Heart right ventricle (tissue), 16 donors: ENCODE results near the gene NKX2-2. TPM values are rescaled to one million over a fixed set of nuclear protein-coding genes. Genes with fewer than 3 reads are reported as not detected.

Experiments
- ATAC-seq, 8 donors: fragments of 200-7000 bp; cut with Tn5 transposase; one replicate each; pipeline ENCODE4 v1.9.1; 2020; ENCODE audit warnings: mild to moderate bottlenecking in 8 of 8, moderate library complexity in 8 of 8, moderate number of reproducible peaks in 1 of 8
- DNase-seq, 2 donors: peaks; one replicate each; pipeline ENCODE4 v3.0.0-alpha.2; 2020
- H3K27ac ChIP-seq, 10 donors: fragments of 200-600 bp; sonication (generic) in 2 of 10; one replicate each; pipeline versions ENCODE4 v1.5.0 to v1.8.0; 2020 to 2022; ENCODE audit warnings: mild to moderate bottlenecking in 3 of 10
- H3K27me3 ChIP-seq, 7 donors: fragments of 200-600 bp; one replicate each; pipeline ENCODE4 v1.8.0; 2021 to 2022; ENCODE audit warnings: mild to moderate bottlenecking in 2 of 7
- H3K36me3 ChIP-seq, 9 donors: fragments of 200-600 bp; sonication (generic) in 1 of 9; one replicate each; pipeline versions ENCODE4 v1.5.0 to v1.8.0; 2020 to 2022; ENCODE audit warnings: mild to moderate bottlenecking in 2 of 9
- H3K4me1 ChIP-seq, 9 donors: fragments of 200-600 bp; sonication (generic) in 1 of 9; one replicate each; pipeline versions ENCODE4 v1.5.0 to v1.8.0; 2020 to 2022; ENCODE audit warnings: mild to moderate bottlenecking in 4 of 9
- H3K4me3 ChIP-seq, 10 donors: fragments of 200-600 bp; sonication (generic) in 2 of 10; one replicate each; pipeline versions ENCODE4 v1.5.0 to v1.8.0; 2020 to 2022; ENCODE audit warnings: mild to moderate bottlenecking in 7 of 10, moderate library complexity in 2 of 10
- H3K9me3 ChIP-seq, 11 donors: fragments of 200-600 bp in 10 of 11; sonication (generic) in 2 of 11; one replicate each; pipeline versions ENCODE4 v1.5.0 to v1.8.0; 2013 to 2022; ENCODE audit warnings: mild to moderate bottlenecking in 2 of 11, control low read depth in 1 of 11, moderate library complexity in 1 of 11
- CTCF ChIP-seq, 9 donors: fragments of 200-600 bp; sonication (generic) in 2 of 9; IDR thresholded peaks; one replicate each; pipeline versions ENCODE4 v1.5.0 to v1.8.0; 2021 to 2022; ENCODE audit warnings: antibody characterized with exemption in 9 of 9, mild to moderate bottlenecking in 5 of 9, moderate library complexity in 1 of 9
- WGBS, 2 donors: extraction: QIAGEN DNeasy Blood & Tissue Kit; methylation state at CpG; one replicate each; pipeline ENCODE4 v1.1.7; 2013; ENCODE audit warnings: inconsistent platforms in 1 of 2; 5-methylcytosine and 5-hydroxymethylcytosine counted together
- intact Hi-C, 10 donors: fragments of 100-400 bp; cut with DNase I; formaldehyde crosslinking; loops; one replicate each; pipeline versions ENCODE4 v1.11.1 to v1.14.2; 2022
- polyA plus RNA-seq, 2 donors: library from polyadenylated mRNA; stranded (reverse); fragments of 200-250 nt; gene quantifications; one replicate each; pipeline ENCODE4 v1.2.3, GENCODE V29; 2013
- total RNA-seq, 10 donors: library from RNA; stranded (reverse); fragmentation: NEBNext Ultra II Directional in 3 of 10; extraction: Animal tissue kit (Norgen Biotek cat#: 25700) in 3 of 10; gene quantifications; one replicate each; pipeline versions ENCODE4 v1.2.1 to v1.2.4, GENCODE V29; 2021 to 2023
- donor health status: Arrhythmogenic right ventricular cardiomyopathy.
- donor health status: ischemic (EF 13 %, LVEDD 7.1; RV severe dilation, severe dysfunction).
- donor health status: healthy with polysubstance abuse.
- donor health status: DM: no; HTN: yes; CAD: no.
- donor health status: DM: no; HTN: no; CAD: no.
- donor health status: ischemic (EF 25% LVEDD 6.9; RV normal size, moderate dysfunction).
- donor health status: ischemic (EF 25% LVEDD 5.7; RV mildly dilated, moderate dysfunction).
- donor health status: healthy.
- donor health status: DM: yes; HTN: yes; CAD: no.
- donor health status: Ischemic cardiomyopathy.
- donor health status: ischemic (EF 35%, LVEDD 5.7; RV mildly dilated, moderate dysfunction).
- donor health status: nonischemic (EF 11% LVEDD 7.7; RV severe dilation, severe dysfunction).
- donor health status: DM: yes; HTN: yes; CAD: no.
- donor health status: PGD.
- donor health status: ischemic (EF 29% LVEDD 5.4; RV normal size, mild dysfunction).
- donor health status: nonischemic (EF 23%, LVEDD 6.1; RV moderate dilation, normal function).

Gene NKX2-2
- total and polyA plus RNA-seq, 12 donors, result not detected

- WGBS, 2 donors, result 77 to 80% methylated on average over 7 of the region's 7 CpGs
- TF ChIP-seq CTCF (IDR thresholded peaks at IDR 0.05), result no peak
- DNase-seq (no peak), ATAC-seq (no peak)
- no peak overlapping the region for H3K4me3 ChIP-seq
- H3K9me3 ChIP-seq, result no peaks in the 10 kb centered on the region
- intact Hi-C loops, result loop anchor here in 4 of 10 donors (5.0 to 10.0 kb wide), 3 partner anchors 263 to 666 kb away; no protein-coding TSS in a partner anchor
- H3K27me3 ChIP-seq, result peaks cover 17 to 96% (median 93%) of the 10 kb centered on the region in 7 donors
- no peaks in the 10 kb centered on the region for H3K36me3 ChIP-seq
- H3K27ac ChIP-seq, result no peak overlapping the region
- peaks cover under 1 to 8% (median 5%) of the 10 kb centered on the region in 9 donors for H3K4me1 ChIP-seq
Measured at GRCh38 chr20:21500599-21500998, 13.3 kb downstream of the NKX2-2 start.

- no peaks in the 10 kb centered on the region for H3K36me3 ChIP-seq
- no peak for DNase-seq
- H3K27me3 ChIP-seq, result peaks cover 9 to 95% (median 86%) of the 10 kb centered on the region in 7 donors
- no peak for ATAC-seq
- WGBS, 2 donors, result 62 to 65% methylated on average over 7 of the region's 7 CpGs
- TF ChIP-seq CTCF (IDR thresholded peaks at IDR 0.05), result no peak
- no peaks in the 10 kb centered on the region for H3K4me1 ChIP-seq
- no peaks in the 10 kb centered on the region for H3K9me3 ChIP-seq
- H3K27ac ChIP-seq, result no peak overlapping the region
- no peak overlapping the region for H3K4me3 ChIP-seq
- intact Hi-C loops, result loop anchor here in 4 of 10 donors (5.0 to 10.0 kb wide), 3 partner anchors 262 to 665 kb away; no protein-coding TSS in a partner anchor
Measured at GRCh38 chr20:21499641-21500040, 14.2 kb downstream of the NKX2-2 start.

GRCh38 chr20:21498635-21499034 is 15.2 kb downstream of the NKX2-2 start:
- intact Hi-C loops, result no loop called here
- H3K9me3 ChIP-seq, result no peaks in the 10 kb centered on the region
- H3K36me3 ChIP-seq, result no peaks in the 10 kb centered on the region
- DNase-seq (no peak), ATAC-seq (no peak)
- no peaks in the 10 kb centered on the region for H3K4me1 ChIP-seq
- no peak overlapping the region for H3K27ac ChIP-seq
- no peak overlapping the region for H3K4me3 ChIP-seq
- 46 to 49% methylated on average over 4 of the region's 4 CpGs for WGBS, 2 donors
- H3K27me3 ChIP-seq, result peaks cover 0 to 92% (median 79%) of the 10 kb centered on the region in 7 donors
- TF ChIP-seq CTCF (IDR thresholded peaks at IDR 0.05), result no peak

- DNase-seq (no peak), ATAC-seq (no peak)
- Histone ChIP-seq H3K4me3 (no peak overlapping the region), H3K36me3 (no peaks in the 10 kb centered on the region), H3K4me1 (no peaks in the 10 kb centered on the region), H3K27me3 (peaks cover 0 to 92% (median 77%) of the 10 kb centered on the region in 7 donors), H3K27ac (no peak overlapping the region), H3K9me3 (no peaks in the 10 kb centered on the region)
- no peak for TF ChIP-seq CTCF (IDR thresholded peaks at IDR 0.05)
- intact Hi-C loops, result no loop called here
- 59 to 63% methylated on average over 6 of the region's 6 CpGs for WGBS, 2 donors
Measured at GRCh38 chr20:21498195-21498594, 15.7 kb downstream of the NKX2-2 start.
